HG02798 (cell line): Measurements from ENCODE around the gene UBXN7.
"Not testable (repeated sequence)": the region's sequence is repeated elsewhere in the genome, so short reads cannot be mapped to it uniquely, and the experiment has no call there.

ENCODE experiments used
- ATAC-seq: cut with Tn5 transposase; IDR thresholded peaks from one replicate; pipeline ENCODE4 v1.9.1; 2021; ENCODE audit warnings: mild to moderate bottlenecking; ENCODE audit not compliant: unreplicated experiment, poor library complexity

Gene UBXN7

GRCh38 chr3:196419386-196419785, 12.8 kb downstream of the UBXN7 start:
- ATAC-seq, result no peak

- no peak for ATAC-seq
Measured at GRCh38 chr3:196418601-196419000, 13.6 kb downstream of the UBXN7 start.

- ATAC-seq, result no peak
Measured at GRCh38 chr3:196414469-196414868, 17.8 kb downstream of the UBXN7 start.

- ATAC-seq, result peak; percentile 74
Measured at GRCh38 chr3:196412704-196413103, 19.5 kb downstream of the UBXN7 start.

GRCh38 chr3:196409409-196409808, 22.8 kb downstream of the UBXN7 start:
- ATAC-seq, result no peak

GRCh38 chr3:196408565-196409300, 23.5 kb downstream of the UBXN7 start:
- no peak for ATAC-seq

GRCh38 chr3:196406811-196407470, 25.3 kb downstream of the UBXN7 start:
- ATAC-seq, result no peak

GRCh38 chr3:196400331-196400730, 31.9 kb downstream of the UBXN7 start:
- ATAC-seq, result no peak

GRCh38 chr3:196399485-196399945, 32.7 kb downstream of the UBXN7 start:
- no peak for ATAC-seq

GRCh38 chr3:196398782-196399181, 33.4 kb downstream of the UBXN7 start:
- ATAC-seq, result no peak

GRCh38 chr3:196397941-196398340, 34.3 kb downstream of the UBXN7 start:
- no peak for ATAC-seq

GRCh38 chr3:196390116-196390515, 42.1 kb downstream of the UBXN7 start:
- ATAC-seq, result no peak

GRCh38 chr3:196388956-196389355, 43.3 kb downstream of the UBXN7 start:
- ATAC-seq, result no peak

GRCh38 chr3:196387941-196388340, 44.3 kb downstream of the UBXN7 start:
- not testable (repeated sequence) for ATAC-seq

GRCh38 chr3:196386797-196387196, 45.4 kb downstream of the UBXN7 start:
- ATAC-seq, result not testable (repeated sequence)

GRCh38 chr3:196386034-196386433, 46.2 kb downstream of the UBXN7 start:
- not testable (repeated sequence) for ATAC-seq

GRCh38 chr3:196385446-196385845, 46.8 kb downstream of the UBXN7 start:
- not testable (repeated sequence) for ATAC-seq

- ATAC-seq, result no peak
Measured at GRCh38 chr3:196378146-196378841, 53.9 kb downstream of the UBXN7 start.

- ATAC-seq, result no peak
Measured at GRCh38 chr3:196377321-196377720, 54.9 kb downstream of the UBXN7 start.

GRCh38 chr3:196365736-196366135, 66.5 kb downstream of the UBXN7 start:
- ATAC-seq, result no peak

GRCh38 chr3:196360586-196360985, 71.6 kb downstream of the UBXN7 start:
- no peak for ATAC-seq
